GM19397 (cell line): Measurements from ENCODE around the gene FH.

ENCODE experiments used
- ATAC-seq: cut with Tn5 transposase; IDR thresholded peaks from one replicate; pipeline ENCODE4 v1.9.1; 2021; ENCODE audit warnings: mild to moderate bottlenecking, moderate library complexity; ENCODE audit not compliant: unreplicated experiment

FH gene

DNA sequence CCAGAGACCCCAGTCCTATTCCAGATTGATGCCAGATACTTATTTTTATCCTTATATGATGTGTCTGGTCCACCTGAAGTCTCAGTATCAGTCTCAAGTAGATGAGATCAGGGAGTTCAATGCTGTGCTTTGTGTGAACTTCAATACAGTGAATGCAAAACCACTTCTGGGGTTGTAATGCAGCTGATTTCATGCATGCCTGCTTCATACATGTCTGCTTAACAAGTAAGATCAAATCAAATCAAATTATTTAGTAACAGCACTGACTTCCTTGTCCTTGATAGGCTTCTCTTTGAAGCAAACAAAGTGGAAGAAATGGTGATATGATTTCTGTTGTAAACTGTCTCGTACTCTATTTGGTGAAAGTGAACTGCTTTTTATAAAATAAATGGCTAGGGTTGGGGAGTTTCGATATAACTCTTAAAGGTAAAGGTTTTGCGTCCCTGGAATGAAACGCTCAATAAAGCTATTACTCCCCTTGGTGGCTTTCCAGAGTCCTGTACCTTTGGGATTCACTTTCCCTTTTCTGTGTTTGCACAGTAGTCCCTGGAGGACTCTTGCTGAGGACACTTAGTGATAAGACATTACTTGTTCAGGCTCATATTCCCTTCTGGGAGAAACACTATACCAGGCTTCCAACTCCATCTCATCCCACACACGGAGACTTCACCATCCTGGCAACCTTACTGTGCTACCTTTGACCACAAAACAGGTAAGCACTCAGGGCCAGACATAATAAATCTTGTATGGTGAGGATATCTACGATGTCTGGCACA, 59.3 kb downstream of the FH start:
- no peak for ATAC-seq

GRCh38 chr1:241459186-241459802, 60.3 kb downstream of the FH start:
- no peak for ATAC-seq

DNA sequence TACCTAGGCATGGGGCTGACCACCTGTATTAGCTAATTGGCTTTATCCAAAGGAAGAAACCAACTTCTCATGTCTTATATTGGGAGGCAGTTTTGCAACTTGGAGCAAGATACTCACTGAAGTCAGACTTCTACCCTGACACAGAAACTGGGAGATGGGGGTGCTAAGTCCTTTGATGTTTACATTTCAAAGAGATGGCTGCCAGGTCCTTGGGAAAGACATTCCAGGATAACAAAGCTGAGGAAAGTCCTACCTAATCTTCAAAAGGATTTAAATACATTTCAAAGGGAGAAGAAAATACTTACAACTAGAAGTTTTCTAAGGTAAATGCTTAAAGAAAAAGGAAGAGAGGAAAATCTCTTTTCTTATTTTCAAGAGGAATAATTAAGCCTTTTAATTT, 62.1 kb downstream of the FH start:
- ATAC-seq = no peak

DNA sequence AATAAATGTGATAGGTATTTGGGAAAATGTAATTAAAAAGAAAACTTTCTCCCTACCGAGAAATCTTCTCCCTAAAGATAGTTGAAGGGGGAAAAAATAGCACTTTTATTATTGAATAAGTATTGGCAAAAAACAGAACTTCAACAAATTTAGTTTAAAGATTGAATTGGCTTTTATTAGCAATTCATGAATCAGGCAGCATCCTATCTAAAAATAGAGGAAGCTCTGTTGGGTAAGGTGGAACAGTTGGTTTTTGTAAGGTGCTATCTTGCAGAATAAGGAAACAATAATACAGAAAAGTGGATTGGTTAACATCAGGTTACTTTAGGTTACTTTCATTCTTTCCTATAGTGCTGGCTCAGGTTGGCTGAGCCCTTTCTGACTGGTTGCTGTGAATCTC, 62.8 kb downstream of the FH start:
- ATAC-seq = no peak

DNA sequence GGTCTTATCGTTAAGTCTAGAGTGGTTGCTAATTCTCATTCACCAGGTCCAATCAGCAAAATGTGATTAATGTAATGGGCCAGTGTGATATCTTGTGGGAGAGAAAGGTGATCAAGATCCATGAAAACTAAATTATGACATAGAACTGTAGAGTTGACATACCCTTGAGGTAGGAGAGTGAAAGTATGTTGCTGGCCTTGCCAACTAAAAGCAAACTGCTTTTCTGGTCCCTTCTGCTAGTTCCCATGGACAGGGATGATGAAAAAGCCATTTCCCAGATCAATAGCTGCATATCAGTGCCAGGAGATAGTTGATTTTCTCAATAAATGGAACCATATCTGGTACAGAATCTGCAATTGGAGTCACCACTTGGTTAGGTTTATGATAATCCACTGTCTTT, 65.8 kb downstream of the FH start:
- ATAC-seq = no peak

- ATAC-seq = no peak
Measured at GRCh38 chr1:241451956-241452355, 67.6 kb downstream of the FH start.
